CD4-positive, alpha-beta T cell treated with Interleukin-4 for 4 hours (primary cell): ENCODE results near the gene GLIS1.

Experiments
- DNase-seq: peaks from one replicate; pipeline ENCODE4 v3.0.0-alpha.2; 2020

The GLIS1 gene

DNA sequence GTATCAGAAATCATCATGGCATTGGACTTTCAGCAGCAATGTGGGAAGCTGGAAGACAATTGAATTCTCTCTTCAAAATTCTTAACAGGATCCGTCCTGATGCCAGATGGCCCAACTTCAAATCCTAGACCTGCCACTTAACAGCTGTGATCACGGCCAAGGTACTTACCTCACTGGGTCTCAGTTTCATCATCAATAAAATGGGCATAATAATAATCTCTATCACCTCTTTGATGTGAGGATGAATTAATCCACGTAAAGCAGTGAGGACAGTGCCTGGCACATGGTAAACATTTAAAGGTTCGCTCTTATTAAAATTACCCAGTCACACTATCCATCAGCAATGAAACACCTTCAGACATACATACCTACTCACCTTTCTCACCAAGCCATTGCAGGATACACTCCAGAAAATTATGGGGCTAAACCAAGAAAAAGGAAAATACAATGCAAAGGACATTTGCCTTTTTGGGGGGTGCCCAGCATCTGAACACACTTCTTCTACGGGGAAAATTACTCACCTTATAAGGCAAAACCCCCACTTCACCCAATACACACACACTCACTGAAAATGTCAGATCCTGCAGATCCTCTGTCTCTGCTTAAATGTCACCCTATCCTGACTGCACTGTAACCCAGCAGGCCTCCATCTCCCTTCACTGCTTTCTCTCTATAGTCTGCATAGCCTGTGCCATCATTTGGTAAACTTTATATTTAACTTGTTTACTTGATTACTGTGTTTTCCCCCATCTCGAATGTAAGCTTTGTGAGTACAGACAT is 21.7 kb downstream of the GLIS1 start:
- no peak for DNase-seq

GRCh38 chr1:53716150-53716549 is 22.8 kb downstream of the GLIS1 start:
- no peak for DNase-seq

DNA sequence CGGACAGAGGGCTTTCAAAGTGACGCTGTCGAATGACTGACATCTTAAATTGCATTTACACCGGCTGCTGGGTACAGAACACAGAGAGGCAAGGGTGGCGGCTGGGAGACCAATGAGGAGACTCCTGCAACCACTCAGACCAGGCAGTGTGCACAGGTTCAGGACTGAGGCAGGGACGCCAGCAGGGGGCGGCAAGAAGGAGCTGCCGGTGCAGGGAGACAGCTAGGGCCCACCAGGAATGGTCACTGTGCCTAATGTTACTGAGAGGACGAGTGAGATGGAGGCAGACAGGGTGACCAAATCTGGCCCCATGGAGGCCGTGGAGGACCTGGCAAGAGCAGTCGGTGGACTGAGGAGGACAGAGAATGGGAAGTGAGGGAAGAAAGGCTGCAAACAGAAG is 23.5 kb downstream of the GLIS1 start:
- no peak for DNase-seq

GRCh38 chr1:53712276-53712675 is 26.7 kb downstream of the GLIS1 start:
- DNase-seq, result no peak

DNA sequence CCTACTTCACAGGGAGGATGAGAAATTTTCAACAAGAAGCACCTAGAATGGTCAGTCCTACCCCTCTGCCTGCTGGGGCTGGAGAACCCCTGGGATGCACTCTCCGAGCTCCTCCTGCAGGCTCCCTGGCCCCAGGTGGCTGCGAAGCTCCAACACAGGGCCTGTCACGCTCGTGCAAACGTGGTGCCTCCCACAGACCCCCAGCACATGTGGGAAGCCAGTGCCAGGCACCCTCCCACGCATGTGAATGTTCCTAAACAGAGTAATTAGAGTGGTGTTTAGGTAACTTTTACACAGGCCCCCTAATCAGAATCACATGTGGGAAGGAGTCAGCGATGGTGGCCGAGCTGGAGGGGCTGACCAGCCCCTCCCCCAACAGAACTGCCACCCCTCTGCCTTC is 28.4 kb downstream of the GLIS1 start:
- no peak for DNase-seq

- DNase-seq, result no peak
These were observed 30.3 kb downstream of the GLIS1 start for GRCh38 chr1:53708687-53709086.

- no peak for DNase-seq
These were observed 32.6 kb downstream of the GLIS1 start for GRCh38 chr1:53706356-53706755.

- DNase-seq, result no peak
These were observed 33.4 kb downstream of the GLIS1 start for GRCh38 chr1:53705446-53706096.

GRCh38 chr1:53704804-53705445 is 34.0 kb downstream of the GLIS1 start:
- DNase-seq, result no peak

DNA sequence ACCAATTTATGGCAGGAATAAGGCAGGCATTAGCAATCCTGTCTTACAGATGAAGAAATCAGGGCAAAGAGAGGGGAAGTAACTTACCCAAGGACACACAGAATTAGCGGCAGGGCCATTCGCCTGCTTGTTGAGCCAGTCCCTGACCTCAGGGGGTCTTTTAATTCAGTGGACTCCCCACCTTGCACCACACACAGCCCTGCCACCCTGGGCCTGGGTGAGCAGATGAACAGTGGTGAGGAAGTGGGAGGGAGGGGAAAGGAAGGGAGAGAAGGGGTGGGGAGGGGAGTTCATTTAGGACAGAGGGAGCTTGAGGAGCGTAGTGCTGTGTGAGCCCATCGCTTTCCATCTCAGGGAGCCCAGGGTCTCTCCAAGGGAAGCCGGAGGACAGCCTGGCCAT is 34.7 kb downstream of the GLIS1 start:
- DNase-seq, result no peak

DNA sequence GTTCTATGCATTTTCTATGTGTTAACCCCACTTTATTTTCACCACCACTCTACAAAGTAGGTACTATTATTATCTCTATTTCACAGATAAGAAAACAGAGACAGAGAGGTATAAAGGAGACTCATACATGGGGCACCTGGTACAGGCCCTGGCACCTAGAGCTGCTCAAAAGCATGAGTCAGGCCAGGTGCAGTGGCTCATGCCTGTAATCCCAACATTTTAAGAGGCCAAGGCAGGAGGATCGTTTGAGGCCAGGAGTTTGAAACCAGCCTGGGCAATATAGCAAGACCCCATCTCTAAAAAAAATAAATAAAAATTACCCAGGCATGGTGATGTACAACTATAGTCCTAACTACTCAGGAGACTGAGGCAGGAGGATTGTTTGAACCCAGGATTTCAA is 35.8 kb downstream of the GLIS1 start:
- DNase-seq, result no peak

DNA sequence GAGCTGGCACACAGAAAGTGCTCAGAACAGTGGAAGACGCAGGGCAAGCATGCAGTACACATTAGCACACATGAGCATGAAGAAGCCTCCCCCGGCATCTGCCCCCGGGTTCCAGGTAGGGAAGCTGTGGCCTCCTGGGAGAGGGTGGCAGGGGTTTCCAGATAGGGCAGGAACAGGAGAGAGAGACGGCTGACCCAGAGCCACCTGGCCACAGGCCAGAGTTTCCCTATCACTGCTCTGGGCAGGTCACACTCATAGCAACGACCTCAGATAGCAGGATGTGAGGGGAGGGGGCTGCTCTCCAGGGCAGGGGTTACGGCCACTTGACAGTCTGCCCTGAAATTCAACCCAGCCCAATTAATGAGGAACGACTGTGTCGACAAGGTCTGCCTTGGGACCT is 36.6 kb downstream of the GLIS1 start:
- no peak for DNase-seq

DNA sequence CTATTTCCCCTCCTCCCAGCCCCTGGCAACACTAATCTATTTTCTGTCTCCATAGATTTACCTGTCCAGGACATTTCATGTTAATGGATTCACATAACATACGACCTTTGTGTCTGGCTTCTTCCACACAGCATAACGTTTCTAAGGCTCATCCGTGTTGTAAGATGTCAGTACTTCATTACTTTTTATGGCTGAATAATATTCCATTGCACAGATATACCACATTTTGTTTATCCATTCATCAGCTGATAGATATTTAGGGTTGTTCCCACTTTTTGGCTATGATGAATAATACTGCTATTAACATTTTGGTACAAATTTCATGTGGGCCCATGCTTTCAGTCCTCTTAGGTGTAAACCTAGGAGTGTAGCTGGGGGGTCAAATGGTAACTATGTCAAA is 38.2 kb downstream of the GLIS1 start:
- no peak for DNase-seq

DNA sequence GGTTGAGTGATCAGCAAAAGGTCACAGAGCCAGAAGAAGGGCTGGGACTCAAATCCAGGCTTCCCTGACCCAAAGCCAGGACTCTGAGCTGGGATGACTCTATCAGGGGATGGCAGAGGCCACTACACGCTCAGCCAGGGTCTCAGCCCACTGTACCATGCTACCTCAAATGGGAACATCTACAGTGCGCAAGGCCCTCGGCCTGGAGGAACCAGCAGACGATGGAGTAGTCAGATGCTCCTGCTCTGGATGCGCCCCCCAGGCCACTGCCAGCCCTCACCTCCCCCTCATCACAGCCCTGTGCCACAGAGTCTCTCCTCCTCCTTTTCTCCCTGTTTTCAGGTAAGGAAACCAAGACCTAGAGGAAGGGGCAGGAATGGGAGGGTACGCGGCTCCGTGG is 39.0 kb downstream of the GLIS1 start:
- DNase-seq, result no peak

DNA sequence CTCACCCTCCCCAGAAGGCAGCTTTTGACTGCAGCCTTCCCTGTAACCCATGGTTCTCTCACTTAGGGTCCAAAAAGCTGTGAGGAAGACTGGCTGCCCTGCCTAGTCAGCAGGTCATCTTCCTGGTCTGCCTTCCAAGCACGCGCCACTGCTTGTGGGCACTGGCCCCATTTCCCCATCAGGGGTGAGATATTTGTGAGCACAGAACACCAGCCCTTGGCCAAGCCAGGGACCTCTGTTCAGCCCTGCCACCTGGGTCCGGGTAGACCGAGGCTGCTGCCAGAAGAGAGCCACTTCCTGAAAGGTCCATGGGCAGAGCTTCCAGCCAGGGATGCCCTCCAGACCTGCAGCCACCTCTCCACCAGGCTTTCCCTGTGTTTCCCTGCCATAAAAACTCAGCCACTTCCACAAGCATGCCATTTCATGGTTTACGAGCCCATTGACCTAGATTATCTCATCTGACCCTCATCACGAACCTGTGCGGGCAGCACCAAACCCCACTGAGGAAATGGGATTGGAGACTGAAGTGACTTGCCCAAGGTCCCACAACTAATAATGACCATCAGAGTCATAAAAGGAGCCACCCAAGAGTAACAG is 40.5 kb downstream of the GLIS1 start:
- no peak for DNase-seq

DNA sequence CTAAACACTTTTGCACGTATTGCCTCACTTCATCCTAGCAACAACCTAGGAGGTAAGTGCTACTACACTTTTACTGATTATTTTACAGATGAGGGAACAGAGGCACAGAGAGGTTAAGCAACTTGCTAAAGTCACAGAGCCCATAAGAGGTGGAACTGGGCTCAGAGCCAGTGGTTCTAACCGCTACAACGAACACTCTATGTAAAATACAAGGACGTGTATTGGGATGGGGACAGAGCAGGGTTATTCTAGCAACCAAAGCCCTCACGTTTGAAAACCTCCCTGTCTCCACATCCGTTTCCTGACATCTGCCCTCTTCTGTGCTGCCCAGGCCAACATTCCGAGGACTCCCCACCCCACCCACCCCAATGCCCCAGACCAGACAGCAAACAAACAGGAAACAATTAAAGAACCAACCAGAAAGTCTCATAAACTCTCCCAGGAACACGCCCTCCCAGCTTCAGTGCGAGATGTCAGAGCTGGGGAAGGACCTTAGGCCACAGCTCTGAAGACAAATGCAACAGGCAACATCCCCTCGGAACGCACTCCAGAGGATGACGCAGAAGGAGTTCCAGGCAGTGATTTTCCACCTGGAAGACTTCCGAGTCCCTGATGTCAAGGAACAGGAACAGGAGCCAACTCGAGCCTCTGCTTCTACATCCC is 41.1 kb downstream of the GLIS1 start:
- no peak for DNase-seq

DNA sequence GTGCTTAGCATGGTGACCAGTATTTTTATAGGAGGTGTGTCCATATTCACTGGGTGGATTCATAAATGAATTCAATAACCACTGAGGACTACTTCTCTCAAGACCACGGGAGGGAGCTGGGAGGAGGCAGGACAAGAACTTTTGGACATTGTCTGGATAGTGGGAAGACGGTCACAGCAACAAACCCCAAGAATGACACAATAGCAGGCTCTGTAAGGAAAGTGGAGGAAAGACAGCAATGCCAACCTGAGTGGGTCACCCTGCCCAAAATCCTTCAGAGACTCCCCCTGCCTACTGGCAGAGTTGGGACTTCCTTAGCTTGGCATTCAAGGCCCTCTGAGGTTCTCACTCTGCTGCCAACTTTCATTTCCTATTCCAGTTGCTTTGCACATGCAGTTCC is 42.0 kb downstream of the GLIS1 start:
- no peak for DNase-seq

GRCh38 chr1:53696571-53696970 is 42.4 kb downstream of the GLIS1 start:
- no peak for DNase-seq

- no peak for DNase-seq
These were observed 42.9 kb downstream of the GLIS1 start for GRCh38 chr1:53696051-53696450.

- DNase-seq, result no peak
These were observed 43.8 kb downstream of the GLIS1 start for GRCh38 chr1:53695116-53695515.

DNA sequence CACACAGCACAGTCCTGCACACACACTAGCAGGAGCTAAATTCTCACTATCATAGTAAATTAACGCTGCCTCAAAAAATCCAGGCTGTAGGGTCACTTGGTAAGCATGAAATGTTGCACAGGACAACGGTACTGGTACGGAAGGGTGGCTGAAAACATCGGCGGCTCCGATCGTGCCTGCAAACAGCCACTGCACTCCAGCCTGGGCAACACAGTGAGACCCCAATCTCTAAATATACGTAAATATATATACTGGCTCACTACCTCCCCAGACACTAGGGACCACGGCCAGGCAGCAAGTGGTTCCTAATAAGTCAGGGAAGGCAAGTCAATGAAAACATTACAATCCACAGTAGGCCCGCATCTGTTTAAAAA is 44.3 kb downstream of the GLIS1 start:
- no peak for DNase-seq

GRCh38 chr1:53693773-53694717 is 44.9 kb downstream of the GLIS1 start:
- no peak for DNase-seq
